Choroid plexus epithelial cell (primary cell): ENCODE measurements around the gene MSH4.
A peak's percentile ranks its signal among the peaks of the same experiment; 100 is the strongest.
"Not testable (repeated sequence)": the region's sequence is repeated elsewhere in the genome, so short reads cannot be mapped to it uniquely, and the experiment has no call there.

Experiments
- DNase-seq: peaks from one replicate; pipeline ENCODE4 v3.0.0-alpha.2; 2010; ENCODE audit warnings: low read depth
- H3K4me3 ChIP-seq: 2 replicates; pipeline ENCODE4 v1.5.1; 2011; ENCODE audit warnings: low read depth, mild to moderate bottlenecking, control low read depth, low read length, moderate library complexity
- TF ChIP-seq, protein P1 (sequence below): conservative IDR thresholded peaks from 2 replicates; pipeline ENCODE4 v1.5.1; 2011; ENCODE audit warnings: low read depth, mild to moderate bottlenecking, control low read depth, inconsistent platforms, low read length, moderate library complexity

Gene MSH4

DNA sequence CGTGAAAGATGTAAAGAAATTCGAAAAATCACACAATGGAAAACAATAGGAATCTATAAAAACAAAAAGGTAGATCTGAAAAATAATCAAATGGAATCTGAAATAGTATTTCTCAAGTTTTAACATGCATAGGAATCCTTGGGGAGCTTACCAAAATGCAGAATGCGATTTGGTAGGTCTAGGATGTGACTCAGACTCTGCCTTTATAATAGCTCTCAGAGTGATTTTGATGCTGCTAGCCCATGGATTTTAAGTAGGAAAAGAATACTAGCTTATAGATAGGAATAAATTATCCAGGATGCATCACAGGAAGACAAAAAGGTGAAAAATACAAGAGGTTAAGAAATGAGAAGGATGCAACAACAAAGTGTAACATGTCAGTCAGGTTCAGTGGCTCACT, 24.7 kb upstream of the MSH4 start:
- no peak overlapping the region for H3K4me3 ChIP-seq
- TF ChIP-seq, protein P1, sequence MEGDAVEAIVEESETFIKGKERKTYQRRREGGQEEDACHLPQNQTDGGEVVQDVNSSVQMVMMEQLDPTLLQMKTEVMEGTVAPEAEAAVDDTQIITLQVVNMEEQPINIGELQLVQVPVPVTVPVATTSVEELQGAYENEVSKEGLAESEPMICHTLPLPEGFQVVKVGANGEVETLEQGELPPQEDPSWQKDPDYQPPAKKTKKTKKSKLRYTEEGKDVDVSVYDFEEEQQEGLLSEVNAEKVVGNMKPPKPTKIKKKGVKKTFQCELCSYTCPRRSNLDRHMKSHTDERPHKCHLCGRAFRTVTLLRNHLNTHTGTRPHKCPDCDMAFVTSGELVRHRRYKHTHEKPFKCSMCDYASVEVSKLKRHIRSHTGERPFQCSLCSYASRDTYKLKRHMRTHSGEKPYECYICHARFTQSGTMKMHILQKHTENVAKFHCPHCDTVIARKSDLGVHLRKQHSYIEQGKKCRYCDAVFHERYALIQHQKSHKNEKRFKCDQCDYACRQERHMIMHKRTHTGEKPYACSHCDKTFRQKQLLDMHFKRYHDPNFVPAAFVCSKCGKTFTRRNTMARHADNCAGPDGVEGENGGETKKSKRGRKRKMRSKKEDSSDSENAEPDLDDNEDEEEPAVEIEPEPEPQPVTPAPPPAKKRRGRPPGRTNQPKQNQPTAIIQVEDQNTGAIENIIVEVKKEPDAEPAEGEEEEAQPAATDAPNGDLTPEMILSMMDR: no peak
- DNase-seq: no peak

DNA sequence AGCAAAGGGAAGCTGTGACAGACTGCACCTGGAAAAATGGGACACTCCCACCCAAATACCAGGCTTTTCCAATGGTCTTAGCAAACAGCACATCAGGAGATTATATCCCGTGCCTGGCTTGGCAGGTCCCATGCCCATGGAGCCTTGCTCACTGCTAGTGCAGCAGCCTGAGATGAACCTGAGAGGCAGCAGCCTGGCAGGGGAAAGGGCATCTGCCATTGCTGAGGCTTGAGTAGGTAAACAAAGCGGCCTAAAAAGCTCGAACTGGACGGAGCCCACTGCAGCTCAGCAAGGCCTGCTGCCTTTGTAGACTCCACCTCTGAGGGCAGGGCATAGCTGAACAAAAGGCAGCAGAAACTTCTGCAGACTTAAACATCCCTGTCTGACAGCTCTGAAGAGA, 18.9 kb upstream of the MSH4 start:
- H3K4me3 ChIP-seq, DNase-seq: not testable (repeated sequence)

DNA sequence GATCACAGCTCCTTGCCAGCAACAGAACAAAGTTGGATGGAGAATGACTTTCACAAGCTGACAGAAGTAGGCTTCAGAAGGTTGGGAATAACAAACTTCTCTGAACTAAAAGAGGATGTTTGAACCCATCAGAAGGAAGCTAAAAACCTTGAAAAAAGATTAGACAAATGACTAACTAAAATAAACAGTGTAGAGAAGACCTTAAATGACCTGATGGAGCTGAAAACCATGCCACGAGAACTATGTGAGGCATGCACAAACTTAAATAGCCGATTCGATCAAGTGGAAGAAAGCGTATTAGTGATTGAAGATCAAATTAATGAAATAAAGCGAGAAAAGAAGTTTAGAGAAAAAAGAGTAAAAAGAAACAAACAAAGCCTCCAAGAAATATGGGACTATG, 18.0 kb upstream of the MSH4 start:
- DNase-seq, H3K4me3 ChIP-seq: not testable (repeated sequence)

DNA sequence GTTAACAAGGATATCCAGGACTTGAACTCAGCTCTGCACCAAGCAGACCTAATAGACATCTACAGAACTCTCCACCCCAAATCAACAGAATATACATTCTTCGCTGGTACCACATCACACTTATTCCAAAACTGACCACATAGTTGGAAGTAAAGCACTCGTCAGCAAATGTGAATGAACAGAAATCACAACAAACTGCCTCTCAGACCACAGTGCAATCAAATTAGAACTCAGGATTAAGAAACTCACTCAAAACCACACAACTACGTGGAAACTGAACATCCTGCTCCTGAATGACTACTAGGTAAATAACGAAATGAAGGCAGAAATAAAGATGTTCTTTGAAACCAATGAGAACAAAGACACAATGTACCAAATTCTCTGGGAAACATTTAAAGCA, 16.5 kb upstream of the MSH4 start:
- H3K4me3 ChIP-seq, DNase-seq: not testable (repeated sequence)

DNA sequence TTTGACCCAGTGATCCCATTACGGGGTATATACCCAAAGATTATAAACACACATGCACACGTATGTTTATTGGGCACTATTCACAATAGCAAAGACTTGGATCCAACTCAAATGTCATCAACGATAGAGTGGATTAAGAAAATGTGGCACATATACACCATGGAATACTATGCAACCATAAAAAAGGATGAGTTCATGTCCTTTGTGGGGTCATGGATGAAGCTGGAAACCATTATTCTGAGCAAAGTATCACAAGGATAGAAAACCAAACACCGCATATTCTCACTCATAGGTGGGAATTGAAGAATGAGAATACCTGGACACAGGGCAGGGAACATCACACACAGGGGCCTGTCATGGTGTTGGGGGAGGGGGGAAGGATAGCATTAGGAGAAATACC, 12.8 kb upstream of the MSH4 start:
- not testable (repeated sequence) for H3K4me3 ChIP-seq, DNase-seq

DNA sequence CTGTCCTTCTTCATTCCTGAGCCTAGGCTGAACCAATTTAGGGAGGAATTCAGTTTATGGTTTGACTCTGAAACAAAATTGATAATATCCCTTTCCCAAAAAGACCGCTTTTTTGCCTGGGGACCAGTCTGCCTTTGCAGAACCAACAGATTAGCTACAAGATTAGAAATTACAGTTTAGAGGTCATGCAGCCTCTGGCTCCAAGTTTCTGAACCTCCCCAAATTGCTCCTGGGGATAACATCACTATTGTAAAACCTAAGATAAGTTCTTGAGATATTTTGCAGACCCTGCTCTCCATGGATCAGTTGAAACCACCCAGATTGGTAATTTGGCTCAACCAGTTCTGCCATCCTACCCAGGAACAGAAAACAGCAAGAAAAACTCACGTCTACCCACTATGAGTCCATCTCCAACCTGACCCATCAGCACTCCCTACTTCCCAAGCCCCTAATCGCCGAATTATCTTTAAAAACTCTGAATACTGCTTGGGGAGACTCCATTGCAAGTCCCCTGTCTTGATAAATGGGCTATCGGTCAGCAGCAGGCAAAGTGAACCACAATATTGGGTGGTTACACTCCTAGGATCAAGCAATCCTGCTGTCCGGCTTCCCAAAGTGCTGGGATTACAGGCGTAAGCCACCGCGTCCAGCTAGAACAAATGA, 11.2 kb upstream of the MSH4 start:
- no peak for DNase-seq
- TF ChIP-seq, protein P1: no peak
- H3K4me3 ChIP-seq: peak overlapping the region; percentile 64

DNA sequence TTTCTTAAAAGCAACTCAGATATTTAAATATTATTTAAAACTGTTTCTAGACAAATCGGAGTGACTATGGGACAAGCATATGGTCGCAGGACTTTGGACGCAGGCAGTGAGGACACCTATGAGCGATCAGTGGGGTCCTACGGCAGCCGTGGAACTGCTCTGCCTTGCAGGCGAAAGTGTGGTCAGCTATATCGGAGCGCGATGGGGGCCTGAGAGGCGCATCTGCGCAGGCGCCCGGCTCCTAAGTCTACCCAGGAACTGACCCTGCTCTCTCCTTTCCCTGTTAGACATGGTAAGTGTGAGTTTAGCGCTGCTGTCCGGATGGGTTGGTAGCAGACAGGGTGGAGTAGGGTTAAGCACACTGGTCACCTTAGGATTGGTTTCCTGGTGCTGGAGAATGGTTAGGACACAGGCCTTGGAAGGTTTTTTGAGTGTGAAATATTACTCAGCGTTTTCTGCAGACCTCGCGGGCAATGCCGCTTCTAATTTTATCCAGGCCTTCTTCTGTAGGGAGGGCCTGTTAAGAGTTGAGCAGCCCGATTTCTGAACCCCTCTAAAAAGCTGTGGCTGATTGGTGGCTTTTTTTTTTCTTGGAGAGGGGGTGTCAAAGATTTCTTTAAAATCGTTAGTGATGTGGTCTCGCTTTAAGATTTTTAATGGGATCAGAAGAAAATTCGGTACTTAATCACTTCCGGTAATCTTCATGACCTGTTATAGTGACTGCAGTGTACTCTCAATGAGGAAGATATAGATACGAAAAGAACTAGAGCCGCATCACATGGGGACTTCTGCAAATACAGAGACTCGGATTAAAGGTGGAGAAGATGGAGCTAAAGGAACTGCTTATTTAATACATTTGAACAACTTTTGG, 10.5 kb upstream of the MSH4 start, which contains the start of gene RABGGTB:
Gene RABGGTB, plus strand, starts transcription at position 274 of the 871 bp plus-strand sequence. Its CDS starts 16 bp downstream, at position 290.
- peak within 1 kb of the TSS; percentile 64 for H3K4me3 ChIP-seq
- TF ChIP-seq, protein P1: no peak
- DNase-seq: peak; percentile 98

DNA sequence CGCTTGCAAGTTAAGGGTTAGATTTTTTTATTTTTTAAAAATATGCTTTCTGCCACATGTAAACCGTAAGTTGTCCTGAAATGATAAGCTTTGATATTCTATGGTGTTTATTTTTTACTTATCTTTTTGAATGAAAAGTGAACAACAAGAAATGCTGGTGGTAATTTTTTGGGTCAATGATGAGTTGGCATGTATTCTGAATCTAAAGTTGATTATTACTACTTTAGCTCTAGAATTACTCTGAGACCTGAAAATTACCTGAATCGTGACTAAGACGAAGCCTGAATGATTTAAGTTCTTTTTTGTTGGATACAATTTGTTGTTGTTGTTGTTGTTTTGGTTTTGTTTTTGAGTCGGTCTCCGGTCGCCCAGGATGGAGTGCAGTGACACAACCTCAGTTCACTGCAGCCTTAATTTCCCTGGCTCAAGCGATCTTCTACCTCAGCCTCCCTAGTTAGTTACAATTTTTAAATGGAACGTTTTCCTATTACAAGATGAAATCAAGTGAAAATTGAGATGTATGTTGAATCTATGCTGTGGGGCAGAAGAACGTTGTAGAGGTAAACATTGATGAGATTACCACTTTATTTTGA, 9.7 kb upstream of the MSH4 start:
- peak overlapping the region; percentile 64 for H3K4me3 ChIP-seq
- TF ChIP-seq, protein P1: no peak
- DNase-seq: no peak

DNA sequence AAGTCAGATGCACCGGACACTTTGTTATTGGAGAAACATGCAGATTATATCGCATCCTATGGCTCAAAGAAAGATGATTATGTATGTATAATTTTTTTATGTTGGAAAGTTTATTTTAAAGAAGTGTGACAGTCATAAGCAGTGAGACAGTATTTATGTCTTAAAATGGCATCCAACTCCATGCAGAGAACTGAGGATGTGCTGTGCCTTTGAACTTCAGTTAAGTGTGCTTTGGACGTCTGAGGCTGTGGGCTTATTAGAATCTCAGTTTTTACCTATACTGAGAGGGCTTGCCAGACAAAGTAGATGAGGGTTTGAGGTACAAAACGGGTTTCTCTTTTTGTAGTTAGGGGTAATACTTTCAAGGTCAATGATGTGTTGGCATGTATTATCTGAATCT, 9.2 kb upstream of the MSH4 start:
- DNase-seq: no peak
- peak overlapping the region; percentile 64 for H3K4me3 ChIP-seq
- TF ChIP-seq, protein P1: no peak
